Stimulated activated CD4-positive, alpha-beta T cell treated with anti-CD3 and anti-CD28 coated beads, TNF-alpha, amount 100 ng/mL, for 4 hours (primary cell): Measurements from ENCODE around the gene CCDC80.
"Not testable (repeated sequence)": the region's sequence is repeated elsewhere in the genome, so short reads cannot be mapped to it uniquely, and the experiment has no call there.

ENCODE experiments used
- DNase-seq, 3 experiments: peaks; one replicate each; pipeline ENCODE4 v3.0.0-alpha.2; 2020; ENCODE audit warnings: low read depth in 3 of 3

The CCDC80 gene

DNA sequence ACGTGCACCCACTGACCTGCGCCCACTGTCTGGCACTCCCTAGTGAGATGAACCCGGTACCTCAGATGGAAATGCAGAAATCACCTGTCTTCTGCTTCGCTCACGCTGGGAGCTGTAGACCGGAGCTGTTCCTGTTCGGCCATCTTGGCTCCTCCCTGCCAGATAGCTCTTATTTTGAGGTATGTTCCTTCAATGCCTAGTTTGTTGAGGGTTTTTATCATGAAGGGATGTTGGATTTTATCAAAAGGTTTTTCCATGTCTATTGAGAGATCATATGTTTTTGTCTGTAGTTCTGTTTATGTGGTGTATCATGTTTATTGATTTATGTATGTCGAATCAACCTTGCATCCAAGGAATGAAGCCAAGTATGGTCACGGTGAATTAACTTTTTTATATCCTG, 24.1 kb upstream of the CCDC80 start:
- not testable (repeated sequence) for DNase-seq

DNA sequence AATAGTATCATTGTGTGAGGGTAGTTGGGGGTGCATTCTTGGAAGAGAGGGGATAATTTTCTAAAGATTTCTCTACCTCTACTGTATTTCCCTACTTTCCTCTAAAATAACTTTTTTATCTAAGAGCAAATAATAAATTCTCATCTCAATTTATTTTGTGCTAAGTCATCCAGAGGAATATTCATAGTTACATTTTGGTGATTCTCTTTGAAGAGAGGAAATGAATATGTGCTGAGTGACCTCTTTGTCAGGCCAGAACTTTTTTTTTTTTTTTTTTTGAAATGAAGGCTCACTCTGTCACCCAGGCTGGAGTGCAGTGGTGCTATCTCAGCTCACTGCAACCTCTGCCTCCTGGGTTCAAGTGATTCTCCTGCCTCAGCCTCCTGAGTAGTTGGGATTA, 15.1 kb upstream of the CCDC80 start:
- no peak for DNase-seq

DNA sequence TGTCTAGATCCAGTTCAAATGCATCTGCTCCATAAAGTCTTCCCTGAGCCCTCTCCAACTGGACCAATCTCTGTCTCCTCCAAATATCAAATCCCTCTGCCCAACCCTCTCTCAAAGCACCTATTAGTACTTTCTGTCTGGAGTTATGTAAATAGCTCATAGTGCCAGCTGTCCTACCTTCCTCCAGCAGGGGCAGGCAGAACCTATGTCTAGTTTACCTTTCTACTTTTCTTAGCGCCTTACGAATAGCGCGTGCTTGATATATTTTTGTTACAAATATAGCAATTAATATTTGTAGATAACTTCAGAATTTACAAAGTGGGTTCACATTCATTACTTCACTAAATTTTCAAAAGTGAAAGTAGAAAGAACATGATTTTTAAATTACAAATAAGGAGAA, 14.0 kb upstream of the CCDC80 start:
- no peak for DNase-seq

DNA sequence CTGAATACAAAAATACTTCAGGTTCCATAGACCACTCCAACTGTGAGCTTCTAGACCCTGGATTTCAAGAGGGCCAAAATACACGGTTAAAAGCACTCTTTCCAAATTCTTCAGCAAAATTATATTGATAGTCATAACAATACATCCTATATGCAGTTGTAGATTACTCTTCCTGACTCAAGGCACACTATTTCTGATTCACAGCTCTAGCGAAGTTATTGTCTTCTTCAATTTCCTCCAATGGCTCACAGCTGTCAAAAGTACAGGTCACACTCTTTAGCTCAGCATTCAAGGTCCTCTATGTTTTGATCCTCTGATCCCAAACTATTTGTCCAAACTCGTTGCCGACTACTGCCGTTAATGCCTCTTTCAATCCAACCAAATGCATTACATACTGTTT, 13.5 kb upstream of the CCDC80 start:
- DNase-seq, result no peak

DNA sequence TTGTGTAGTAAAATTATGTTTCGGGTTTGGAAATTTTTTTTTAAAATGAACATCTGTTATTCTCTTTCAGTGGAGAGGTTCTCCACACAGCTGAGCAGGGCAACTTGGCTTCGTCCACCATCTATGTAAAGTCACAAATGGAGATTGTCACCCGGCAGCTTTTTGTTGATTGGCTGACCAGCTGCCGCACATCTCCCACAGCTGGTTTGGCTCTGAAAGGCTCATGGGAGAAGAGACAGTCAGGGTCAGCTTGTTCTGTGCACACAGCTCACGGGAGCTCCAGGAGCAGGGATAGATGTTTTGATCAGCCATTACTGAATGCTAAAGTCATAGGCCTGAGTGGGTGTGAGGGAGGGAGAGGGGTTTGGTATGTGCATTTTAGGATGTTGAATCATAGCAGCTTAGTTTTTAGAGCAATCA, 12.9 kb upstream of the CCDC80 start:
- DNase-seq, result no peak

DNA sequence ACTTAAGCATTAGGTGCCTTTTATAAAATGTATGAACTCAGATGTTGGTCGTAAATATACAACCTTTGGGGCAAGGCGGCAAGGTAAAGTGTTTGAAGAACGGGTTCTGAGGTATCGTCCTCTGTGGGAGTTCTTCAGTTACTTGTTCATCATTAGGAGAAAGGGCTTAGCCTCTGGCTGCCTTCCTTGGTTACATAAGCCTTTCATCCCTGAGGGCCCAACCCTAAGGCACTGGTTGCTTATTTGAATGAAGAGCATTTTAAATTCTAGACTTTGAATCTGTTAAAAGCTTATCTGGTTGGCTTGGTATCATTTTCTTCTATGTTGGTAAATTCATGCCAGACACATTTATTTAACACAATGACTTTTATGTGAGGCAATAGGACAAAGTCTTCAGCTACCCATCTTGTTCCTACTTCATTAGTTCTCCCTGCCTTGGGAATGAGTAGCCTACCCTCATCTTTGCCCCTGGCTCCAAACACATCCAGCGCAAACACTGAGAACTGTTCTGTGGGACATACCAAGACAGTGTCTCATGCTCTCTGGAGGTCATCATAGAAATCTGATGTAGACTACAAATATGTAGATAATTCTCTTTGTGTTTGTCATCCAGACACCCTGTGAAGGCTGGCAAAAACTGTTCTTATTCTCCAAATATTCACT, 12.4 kb upstream of the CCDC80 start:
- DNase-seq, result no peak

DNA sequence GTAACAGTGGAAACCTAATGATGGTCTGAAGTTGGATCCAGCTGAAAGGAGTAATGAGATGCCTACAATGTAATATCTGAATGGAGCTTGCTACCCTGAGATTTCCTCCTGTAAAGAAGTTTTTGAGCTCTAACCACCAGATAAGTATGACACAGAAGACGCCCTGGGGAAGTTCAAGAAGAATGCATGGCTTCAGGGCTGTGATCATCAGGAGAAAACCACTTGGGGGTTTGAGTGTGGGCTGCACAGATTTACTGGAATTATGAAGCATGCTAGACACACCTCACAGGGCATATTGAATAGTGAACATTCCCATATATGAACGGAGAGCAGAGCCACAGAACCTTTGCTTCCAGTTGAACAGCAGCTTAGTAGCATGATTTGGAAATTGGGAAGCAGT, 10.6 kb upstream of the CCDC80 start:
- no peak for DNase-seq

DNA sequence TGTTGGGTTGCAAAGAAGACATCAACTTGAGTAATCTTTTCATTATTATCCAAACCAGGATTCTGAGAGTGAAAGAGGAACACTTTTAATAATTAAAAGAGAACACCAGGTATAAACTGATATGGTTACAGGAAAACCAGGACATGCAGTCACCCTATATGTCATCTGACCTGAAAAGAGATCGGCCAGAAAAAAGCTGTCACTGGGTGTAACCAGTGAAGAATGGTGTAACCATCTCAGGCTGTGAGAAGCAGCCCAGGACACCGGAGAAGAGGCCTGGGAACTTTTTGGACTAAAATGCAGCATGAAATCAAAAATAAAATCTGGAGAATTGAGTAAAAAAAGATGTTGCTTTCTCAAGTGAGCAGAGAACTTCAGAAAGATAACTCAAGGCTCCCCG, 10.1 kb upstream of the CCDC80 start:
- DNase-seq, result no peak

DNA sequence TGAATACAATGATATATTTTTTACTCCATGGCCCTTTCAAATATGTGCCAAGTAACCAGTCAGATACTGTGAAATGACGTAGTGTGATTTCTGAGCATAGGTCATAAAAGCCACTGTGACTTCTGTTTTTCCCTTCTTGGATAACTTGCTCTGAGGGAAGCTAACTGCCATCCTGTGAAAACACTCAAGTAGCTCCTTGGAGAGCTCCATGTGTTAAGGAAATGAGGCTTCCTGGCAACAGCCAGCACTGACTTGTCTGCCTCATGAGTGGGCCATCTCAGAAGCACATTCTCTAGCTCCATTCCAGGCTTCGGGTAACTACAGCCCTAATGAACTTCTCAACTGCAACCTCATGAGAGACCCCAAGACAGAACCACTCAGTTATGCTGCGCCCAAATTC, 9.5 kb upstream of the CCDC80 start:
- DNase-seq, result no peak

DNA sequence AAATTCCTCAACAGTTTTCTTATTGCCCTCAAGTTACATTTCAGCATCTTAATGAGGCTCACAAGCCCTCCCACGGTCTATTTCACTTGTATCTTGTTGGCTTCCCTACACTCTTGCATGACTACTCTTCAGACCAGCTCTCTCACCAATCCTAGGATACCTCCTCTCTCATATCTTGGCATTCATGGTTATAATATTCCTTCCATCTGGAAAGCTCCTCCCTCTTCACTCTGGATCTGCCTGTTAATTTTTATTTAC, 8.5 kb upstream of the CCDC80 start:
- no peak for DNase-seq

DNA sequence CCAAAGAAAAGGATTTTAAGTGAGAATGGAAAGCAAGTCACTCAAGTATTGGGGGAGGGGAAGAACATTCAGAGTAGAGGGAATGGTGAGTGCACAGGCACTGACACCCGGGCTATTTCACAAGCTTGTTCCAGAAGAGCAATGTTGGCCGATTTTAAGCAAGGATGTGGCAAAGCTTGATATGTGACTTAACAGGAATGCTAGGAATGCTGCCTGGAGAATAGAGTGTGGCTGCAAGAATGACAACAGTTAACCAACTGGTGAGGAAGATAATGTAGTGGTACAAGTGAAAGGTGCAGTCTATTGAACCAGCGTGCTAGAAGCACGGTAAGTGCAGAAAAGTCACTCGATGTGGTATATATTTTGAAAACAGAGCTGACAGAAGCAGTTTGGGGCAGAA, 6.2 kb upstream of the CCDC80 start:
- no peak for DNase-seq

DNA sequence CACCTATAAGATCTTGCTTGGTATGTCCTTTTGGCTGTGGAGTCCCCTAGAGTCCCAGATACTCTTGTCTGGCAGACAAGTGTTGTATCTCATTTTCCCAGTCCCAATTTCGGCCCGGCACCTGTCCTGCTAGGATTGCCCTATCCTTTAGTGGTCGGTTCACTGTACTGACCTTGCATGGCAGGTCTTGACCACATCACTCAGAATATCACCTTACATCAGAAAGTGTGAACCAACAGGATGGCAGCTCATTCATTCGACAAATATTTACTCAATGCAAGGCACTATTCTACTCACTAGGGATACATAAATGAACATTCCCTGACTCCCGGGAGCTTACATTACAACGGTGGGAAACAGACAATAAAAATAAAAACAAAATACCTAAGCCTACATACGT, 5.7 kb upstream of the CCDC80 start:
- DNase-seq, result no peak

DNA sequence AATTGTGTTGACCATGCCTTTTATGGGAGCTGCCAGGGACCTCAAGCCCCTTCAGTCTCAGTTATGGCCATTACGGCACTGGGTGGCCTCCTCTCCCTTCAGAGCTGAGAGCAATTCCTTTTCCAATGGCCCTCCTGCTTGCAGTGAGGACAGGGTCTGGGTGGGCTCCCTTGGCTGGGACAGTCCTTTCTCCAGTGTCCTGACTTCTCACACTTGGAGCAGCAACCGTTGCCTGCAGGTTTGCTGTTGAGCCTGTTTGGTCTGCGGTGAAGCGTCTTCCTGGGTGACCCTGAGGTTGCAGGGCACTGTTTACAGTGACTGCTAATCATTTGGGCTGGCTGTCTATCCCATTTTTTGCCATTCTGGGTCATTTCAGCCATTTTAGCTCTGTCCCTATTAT, 3.5 kb upstream of the CCDC80 start:
- no peak for DNase-seq

DNA sequence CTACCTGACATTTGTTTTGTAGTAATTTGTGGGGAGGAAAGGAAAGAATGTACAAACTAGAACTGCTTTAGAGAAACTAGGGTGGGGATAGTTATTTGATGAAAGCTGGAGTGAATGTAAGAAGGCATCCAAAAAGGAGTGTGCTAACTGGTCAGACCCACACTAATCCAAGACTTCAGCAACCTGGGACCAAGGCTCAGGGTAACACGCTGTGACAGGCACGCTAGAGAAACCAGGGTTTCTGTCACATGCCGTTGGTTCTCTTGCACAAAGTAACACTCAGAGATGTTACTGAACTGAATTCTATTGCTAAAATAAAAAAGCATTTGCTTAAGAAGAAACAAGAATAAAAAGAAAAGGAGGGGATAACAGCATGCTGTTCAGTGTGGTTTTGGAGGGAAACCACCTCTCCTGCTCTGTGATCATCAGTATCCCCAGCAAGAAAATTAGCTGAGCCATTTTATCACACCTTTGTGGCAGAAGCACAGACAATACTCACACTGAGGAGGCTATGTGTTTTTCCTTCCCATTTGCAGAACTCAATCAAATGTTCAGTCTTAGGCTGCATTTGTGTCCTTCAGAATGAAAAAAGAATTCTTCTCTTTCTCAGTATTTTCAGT, 2.8 kb upstream of the CCDC80 start:
- no peak for DNase-seq

DNA sequence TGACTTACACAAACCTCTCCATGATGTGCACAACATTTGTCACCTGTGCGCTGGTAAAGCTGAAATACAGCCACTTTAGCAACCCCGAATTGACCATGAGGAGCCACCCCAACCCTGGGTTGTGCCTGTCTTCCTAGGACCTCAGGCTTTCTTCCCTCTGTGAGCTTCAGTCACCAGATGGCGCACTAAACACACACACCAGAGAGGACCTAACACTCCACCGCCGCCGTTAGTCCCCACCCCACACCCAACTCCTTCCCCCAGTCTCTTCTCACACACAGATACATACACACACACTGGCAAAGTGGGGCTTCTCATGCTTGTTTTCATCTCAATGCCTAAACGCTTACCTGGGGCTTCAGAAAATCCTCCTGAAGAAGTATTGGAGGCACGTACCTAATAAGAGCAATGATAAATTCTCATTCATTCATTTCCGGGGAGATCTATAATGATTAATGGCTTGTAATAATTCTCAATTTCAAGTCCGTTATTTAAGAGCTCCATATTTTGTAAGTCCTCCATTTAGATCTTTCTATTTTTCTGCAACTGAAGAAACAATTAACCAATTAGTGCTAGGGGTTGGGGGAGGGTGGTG, 2.1 kb upstream of the CCDC80 start:
- DNase-seq, result peak; percentile 53 to 68 (median 68)

DNA sequence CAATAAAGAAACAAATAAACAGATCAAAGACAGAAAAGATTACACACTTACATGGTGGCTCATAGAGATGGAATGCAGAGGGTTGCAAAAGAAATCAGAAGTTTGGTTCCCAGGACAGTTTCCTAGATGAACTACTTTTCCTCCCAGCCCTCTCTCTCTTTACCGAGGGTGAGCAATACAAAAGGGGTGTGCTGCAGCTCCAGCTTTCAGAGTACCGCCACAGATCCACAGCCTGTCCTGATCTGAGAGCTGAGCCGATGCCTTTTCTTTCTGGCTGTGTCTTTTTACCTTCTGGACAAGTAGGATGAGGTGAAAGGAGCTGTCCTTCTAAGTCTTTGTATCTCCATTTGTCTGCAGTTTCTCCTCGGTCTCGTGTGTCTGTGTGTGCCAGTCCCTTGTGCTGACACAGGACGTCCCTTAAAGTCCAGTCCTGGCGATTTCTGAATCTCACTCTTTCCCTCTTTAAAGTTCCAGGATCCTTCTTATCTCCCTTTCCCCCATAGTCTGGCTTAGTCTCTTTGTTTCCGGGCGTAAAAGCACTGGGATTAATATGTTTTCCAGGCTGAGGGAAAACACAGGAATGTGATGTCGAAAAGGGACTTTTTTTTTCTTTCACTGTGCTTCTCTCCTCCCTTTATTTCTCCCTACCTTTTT, 540 bp downstream of the CCDC80 start:
- no peak for DNase-seq

DNA sequence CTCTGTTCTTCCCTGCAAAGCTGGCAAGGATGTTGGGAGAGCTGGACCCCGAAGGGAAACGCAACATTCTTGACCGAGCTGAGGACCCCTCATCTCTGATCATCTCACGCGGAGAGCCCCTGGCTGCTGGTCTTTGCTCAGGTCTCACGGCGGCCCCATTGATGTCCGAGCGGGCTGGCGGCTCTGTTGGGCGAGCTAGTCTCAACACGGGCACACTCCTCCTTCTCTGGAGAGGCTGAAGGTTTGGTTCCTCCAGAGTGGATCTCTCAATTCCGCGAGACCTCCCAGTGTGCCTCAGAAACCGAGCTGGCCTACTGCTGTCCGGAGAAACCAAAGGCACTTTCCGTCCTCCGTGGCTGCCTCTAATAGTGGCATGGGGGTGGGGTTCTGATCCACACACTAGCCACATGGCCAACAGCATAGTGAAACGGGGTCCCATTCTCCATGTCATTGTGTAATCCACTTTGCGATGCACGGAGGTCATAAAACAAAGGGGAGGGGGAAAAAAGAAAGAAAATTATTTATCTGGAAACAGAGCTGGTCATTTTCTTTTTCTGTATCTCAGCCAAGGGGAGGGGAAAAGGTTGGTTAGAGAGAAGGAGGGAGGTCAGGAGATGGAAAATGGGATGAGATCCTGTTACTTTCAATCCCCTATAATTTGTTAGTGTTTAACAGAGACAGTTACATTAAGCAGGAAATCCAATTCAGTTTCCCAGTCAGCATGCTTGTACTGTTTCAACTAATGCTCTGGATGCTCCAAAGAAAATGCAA, 1.3 kb downstream of the CCDC80 start:
- DNase-seq, result no peak

DNA sequence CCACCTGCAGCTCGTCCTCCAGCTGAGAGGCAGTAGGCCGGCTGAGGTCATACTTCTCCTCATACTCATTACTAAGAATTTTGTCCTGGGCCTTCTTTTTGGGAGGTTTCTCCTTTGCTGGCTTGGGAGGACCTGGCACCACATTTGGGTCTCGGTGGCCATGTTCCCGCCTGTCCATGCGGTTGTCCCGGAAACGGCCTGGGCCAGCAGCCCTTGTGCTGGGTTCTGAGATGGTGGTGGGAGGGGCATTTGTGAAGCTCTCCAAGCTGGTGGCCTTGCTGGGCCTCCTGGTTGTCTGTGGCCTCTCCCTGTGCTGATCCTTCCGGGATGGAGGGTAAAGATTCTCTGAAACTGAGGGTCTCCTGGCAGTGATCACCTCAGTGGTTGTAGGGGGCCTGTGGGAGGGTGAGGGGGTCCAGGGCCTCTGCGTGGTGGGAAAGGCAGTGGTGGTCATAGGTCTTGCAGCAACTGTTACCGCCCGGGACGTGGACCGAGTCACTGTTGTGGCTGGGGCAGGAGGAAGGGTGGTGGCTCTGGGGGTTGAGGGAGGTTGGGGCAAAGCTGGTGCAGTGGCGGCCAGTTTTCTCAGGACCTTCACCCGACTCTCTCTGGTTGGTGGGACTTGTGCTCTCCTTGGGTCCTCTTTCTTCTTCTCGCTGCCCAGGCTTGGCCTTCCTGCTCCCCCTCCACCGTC, 2.5 kb downstream of the CCDC80 start:
- no peak for DNase-seq

DNA sequence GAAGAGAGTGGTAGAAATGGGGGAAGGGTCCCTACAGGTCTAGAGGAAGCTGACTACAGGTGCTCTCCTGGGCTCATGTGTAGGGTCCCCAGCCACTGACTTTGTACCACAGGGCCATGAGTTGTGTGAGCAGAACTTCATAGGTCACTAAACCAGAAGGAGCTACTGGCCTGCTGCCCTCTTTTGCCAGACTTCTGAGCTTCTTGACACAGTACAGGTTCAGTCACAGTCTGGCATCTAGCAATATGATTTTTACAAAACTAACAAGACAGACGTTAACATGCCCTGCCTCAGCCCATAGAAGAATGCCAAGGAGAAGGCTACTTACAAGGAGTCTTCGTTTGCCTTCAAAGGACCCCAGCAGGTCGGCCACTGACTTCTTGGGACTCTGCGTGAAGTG, 3.2 kb downstream of the CCDC80 start:
- DNase-seq, result no peak

DNA sequence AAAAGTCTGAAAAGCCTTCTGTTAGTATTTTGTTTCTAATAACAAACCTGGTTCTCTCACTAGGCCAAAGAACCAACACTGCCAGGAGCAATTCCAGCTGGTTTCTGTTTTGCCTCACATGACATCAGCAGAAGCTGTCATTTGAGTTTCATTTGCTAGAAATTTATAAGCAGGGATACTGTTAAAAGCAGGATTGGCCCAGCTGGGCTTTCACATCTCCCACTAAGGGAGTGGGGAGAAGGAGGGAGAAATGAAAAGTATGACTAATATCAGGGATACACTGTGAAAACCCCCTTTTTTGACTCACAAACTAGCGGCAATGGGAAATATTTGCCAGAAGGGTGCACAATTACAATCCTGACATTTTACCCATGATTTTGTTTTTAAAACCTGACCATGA, 5.3 kb downstream of the CCDC80 start:
- no peak for DNase-seq

DNA sequence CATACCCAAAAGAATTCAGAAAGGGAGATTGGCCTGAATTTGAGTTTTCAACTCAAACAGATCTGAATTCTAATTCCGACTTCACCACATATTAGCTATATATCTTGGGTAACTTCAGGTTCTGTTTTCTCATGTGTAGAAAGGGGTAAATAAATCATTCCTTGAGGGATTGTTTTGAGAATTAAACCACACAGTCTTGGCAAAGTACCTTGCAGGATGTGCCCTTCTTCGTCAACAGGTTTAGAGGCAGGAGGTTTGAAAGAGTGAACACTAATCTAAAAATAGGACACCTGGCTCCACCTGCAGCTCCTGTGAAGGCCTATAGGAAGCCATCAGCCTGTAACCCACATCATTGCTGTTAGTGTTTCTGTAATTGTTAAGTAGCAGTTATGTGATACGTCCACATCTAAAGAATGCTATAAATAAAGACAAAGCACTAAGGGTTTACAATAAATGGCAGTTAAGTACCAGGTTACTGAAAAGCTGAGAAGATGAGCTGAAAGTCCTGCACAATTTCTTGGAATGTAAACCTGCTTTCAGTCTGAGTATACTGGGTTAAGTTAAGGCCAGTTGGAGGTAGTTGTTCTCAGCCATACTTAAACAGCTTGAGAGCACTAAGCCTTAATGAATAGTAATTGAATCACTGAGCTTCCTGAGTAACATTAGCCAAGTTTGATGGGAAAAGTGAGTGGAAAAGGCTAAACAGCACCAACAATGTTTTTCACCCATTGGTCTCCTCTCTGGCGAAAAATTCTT, 6.0 kb downstream of the CCDC80 start:
- DNase-seq, result no peak
